Measurements from ENCODE around the gene SHMT2.

- TF ChIP-seq CTCF (IDR thresholded peaks at IDR 0.05; ENCODE audit: low read depth, low read length), result no peak
- TF ChIP-seq POLR2A (IDR thresholded peaks at IDR 0.05; ENCODE audit: extremely low read depth, insufficient read length), result no peak
- TF ChIP-seq MYC (IDR thresholded peaks at IDR 0.05; ENCODE audit: low read depth, low read length), result no peak
- TF ChIP-seq MAX (IDR thresholded peaks at IDR 0.05; ENCODE audit: low read depth, low read length), result no peak
Observed at GRCh38 chr12:57219993-57220754, 9.3 kb upstream of the SHMT2 start.

Measured in NB4 (cell line).